Glutamatergic neuron (in vitro differentiated cells): Measurements from ENCODE around the gene MYB. TPM values are rescaled to one million over a fixed set of nuclear protein-coding genes. Genes with fewer than 3 reads are reported as not detected.
A peak's percentile ranks its signal among the peaks of the same experiment; 100 is the strongest.

Experiments
- DNase-seq: peaks from one replicate; pipeline ENCODE4 v3.0.0; 2022
- H3K27ac Mint-ChIP-seq: one replicate; pipeline ENCODE4 v1.8.0; 2020; ENCODE audit warnings: mild to moderate bottlenecking, mixed read lengths, inconsistent platforms; ENCODE audit not compliant: unreplicated experiment
- H3K27me3 Mint-ChIP-seq: one replicate; pipeline ENCODE4 v1.8.0; 2020; ENCODE audit warnings: mild to moderate bottlenecking, moderate library complexity, mixed read lengths, inconsistent platforms; ENCODE audit not compliant: unreplicated experiment
- H3K36me3 Mint-ChIP-seq: one replicate; pipeline ENCODE4 v1.8.0; 2020; ENCODE audit warnings: mild to moderate bottlenecking, mixed read lengths, inconsistent platforms; ENCODE audit not compliant: unreplicated experiment
- H3K4me1 Mint-ChIP-seq: one replicate; pipeline ENCODE4 v1.8.0; 2020; ENCODE audit warnings: mild to moderate bottlenecking, low read depth, mixed read lengths, inconsistent platforms; ENCODE audit not compliant: unreplicated experiment
- H3K4me3 Mint-ChIP-seq: one replicate; pipeline ENCODE4 v1.8.0; 2020; ENCODE audit warnings: mild to moderate bottlenecking, mixed read lengths, inconsistent platforms; ENCODE audit not compliant: unreplicated experiment
- H3K9me3 Mint-ChIP-seq: one replicate; pipeline ENCODE4 v1.8.0; 2020; ENCODE audit warnings: mild to moderate bottlenecking, moderate library complexity, mixed read lengths, inconsistent platforms; ENCODE audit not compliant: unreplicated experiment
- CTCF ChIP-seq: fragments of 200-600 bp; sonication (generic); IDR thresholded peaks from one replicate; pipeline ENCODE4 v1.5.0; 2021; ENCODE audit not compliant: partially characterized antibody, unreplicated experiment
- total RNA-seq: library from RNA; stranded (reverse); fragmentation: NEBNext Ultra II Directional; extraction: Animal tissue kit (Norgen Biotek cat#: 25700); gene quantifications from one replicate; pipeline ENCODE4 v1.2.1, GENCODE V29; 2021; ENCODE audit not compliant: unreplicated experiment

Gene MYB
- total RNA-seq, 1 donor from 2014 or later = 0.56 TPM

DNA sequence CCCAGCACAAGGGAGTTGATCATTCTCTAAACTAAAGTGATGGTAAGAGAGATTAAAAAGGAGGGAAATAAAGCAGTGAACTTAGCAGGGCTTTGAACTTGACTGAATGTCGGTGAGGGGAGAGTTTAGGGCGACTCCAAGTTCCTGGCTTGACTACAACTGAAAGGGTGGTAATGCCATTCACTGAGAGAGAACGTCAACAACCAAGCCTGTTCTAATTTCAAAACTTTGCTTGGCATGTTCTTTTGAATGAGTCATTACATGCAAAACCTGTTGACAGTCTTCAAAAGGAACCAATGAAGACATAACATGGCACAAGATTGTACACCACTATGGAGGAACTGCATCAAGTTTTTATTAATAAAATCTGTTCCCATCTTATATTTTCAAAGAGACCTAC is 10.3 kb upstream of the MYB start:
- no peaks in the 10 kb centered on the region for H3K9me3 Mint-ChIP-seq
- DNase-seq = no peak
- no peaks in the 10 kb centered on the region for H3K4me1 Mint-ChIP-seq
- no peak overlapping the region for H3K4me3 Mint-ChIP-seq
- no peaks in the 10 kb centered on the region for H3K36me3 Mint-ChIP-seq
- no peak overlapping the region for H3K27ac Mint-ChIP-seq
- TF ChIP-seq CTCF = no peak
- no peaks in the 10 kb centered on the region for H3K27me3 Mint-ChIP-seq

DNA sequence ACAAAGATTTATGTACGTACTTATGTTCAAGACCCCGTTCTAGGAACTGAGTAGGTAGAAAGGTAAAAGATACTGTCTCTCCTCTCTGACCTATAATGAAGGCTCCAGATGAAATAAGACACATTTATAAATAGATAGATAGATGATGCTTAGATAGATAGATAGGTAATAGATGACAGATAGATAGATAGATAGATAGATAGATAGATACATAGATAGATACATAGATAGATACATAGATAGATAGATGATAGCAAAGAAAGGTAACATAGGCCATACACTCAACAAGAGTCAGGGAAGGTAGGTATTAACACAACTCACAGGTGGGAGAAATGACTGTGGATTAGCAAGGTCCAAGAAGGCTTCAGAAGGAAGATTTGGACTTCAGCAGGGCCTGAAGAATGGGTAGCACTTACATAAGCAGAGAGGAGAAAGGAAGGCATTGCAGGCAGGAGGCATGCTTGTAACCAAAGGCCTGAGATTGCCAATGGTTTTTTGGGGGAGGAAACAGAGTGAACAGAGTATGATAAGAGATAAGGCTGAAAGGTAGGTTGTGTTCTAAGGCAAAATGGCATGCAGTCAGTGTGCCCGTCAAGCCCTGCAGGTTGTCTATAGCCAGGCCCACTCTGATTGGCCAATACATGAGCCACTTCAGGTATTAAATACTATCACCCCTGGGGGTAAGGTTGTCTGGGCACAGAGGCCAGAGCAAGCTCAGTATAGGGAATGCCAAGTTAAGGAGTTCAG is 7.7 kb upstream of the MYB start:
- TF ChIP-seq CTCF = no peak
- H3K36me3 Mint-ChIP-seq = no peaks in the 10 kb centered on the region
- no peaks in the 10 kb centered on the region for H3K4me1 Mint-ChIP-seq
- H3K9me3 Mint-ChIP-seq = no peaks in the 10 kb centered on the region
- DNase-seq = no peak
- no peak overlapping the region for H3K27ac Mint-ChIP-seq
- no peak overlapping the region for H3K4me3 Mint-ChIP-seq
- no peaks in the 10 kb centered on the region for H3K27me3 Mint-ChIP-seq

- H3K36me3 Mint-ChIP-seq = no peaks in the 10 kb centered on the region
- H3K4me1 Mint-ChIP-seq = no peaks in the 10 kb centered on the region
- no peak for DNase-seq
- no peak overlapping the region for H3K4me3 Mint-ChIP-seq
- no peaks in the 10 kb centered on the region for H3K27me3 Mint-ChIP-seq
- no peak for TF ChIP-seq CTCF
- no peak overlapping the region for H3K27ac Mint-ChIP-seq
- H3K9me3 Mint-ChIP-seq = no peaks in the 10 kb centered on the region
Measured at GRCh38 chr6:135173989-135174484, 7.1 kb upstream of the MYB start.

DNA sequence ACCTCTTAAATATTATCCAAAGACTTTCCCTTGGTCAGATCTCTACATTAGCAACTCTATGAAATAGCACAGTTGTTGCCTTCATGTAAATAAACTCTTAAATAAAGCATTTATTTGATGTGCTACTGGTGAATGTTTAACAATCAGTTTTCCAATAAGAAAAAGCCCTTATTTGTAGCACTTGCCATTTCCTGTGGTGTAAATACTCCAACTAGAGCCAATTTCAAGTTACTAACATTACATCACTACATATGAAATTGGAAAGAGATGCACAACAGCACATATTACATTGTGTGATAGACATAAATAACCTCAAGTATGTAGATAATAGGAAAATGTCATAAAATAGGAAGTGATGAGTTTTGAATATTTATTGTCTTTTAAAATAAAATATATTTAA is 5.0 kb upstream of the MYB start:
- DNase-seq = no peak
- peaks cover 2% of the 10 kb centered on the region for H3K27me3 Mint-ChIP-seq
- TF ChIP-seq CTCF = no peak
- no peaks in the 10 kb centered on the region for H3K36me3 Mint-ChIP-seq
- H3K27ac Mint-ChIP-seq = no peak overlapping the region
- H3K4me1 Mint-ChIP-seq = no peaks in the 10 kb centered on the region
- no peak overlapping the region for H3K4me3 Mint-ChIP-seq
- peaks cover 3% of the 10 kb centered on the region for H3K9me3 Mint-ChIP-seq

DNA sequence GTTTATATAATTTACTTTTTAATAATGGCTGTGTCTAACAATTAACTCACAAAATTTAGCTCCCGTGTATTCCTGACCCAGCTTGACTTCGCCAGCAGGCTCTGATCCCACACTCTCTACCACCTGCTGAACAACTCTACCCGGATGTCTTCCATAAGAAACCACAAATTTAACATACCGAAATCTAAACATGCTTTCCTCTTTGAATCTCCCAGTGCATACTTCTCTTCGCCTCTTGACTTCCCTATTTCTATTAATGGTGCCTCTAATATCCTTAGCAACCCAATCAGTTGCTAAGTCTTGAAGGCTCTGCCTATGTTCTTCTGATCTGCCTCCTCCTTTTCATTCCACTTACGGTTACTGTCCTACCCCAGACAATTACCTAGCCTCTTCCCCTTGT is 4.6 kb upstream of the MYB start:
- TF ChIP-seq CTCF = no peak
- H3K27ac Mint-ChIP-seq = no peak overlapping the region
- peak overlapping the region; percentile 17 for H3K4me3 Mint-ChIP-seq
- H3K9me3 Mint-ChIP-seq = peaks cover 3% of the 10 kb centered on the region
- no peaks in the 10 kb centered on the region for H3K36me3 Mint-ChIP-seq
- DNase-seq = no peak
- H3K4me1 Mint-ChIP-seq = no peaks in the 10 kb centered on the region
- peaks cover 2% of the 10 kb centered on the region for H3K27me3 Mint-ChIP-seq
